22Rv1 (cell line): ENCODE measurements around the gene NAA50.

Experiments
- CTCF ChIP-seq: fragments of 450-650 bp; IDR thresholded peaks from 2 replicates; pipeline ENCODE4 v1.5.1; 2017; ENCODE audit warnings: mild to moderate bottlenecking
- ZFX ChIP-seq: fragments of 450-650 bp; IDR thresholded peaks from 2 replicates; pipeline ENCODE4 v1.6.1; 2017; ENCODE audit warnings: antibody characterized with exemption, borderline replicate concordance

- TF ChIP-seq CTCF, result no peak
- no peak for TF ChIP-seq ZFX
Measured at GRCh38 chr3:113764698-113765097, 18.6 kb upstream of the NAA50 start.
